Pulmonary artery endothelial cell (primary cell): ENCODE results near the gene LIX1. TPM values are rescaled to one million over a fixed set of nuclear protein-coding genes. Genes with fewer than 3 reads are reported as not detected.
"Not testable (repeated sequence)": the region's sequence is repeated elsewhere in the genome, so short reads cannot be mapped to it uniquely, and the experiment has no call there.

Experiments used
- DNase-seq: peaks from one replicate; pipeline ENCODE4 v3.0.0-alpha.2; 2011; ENCODE audit warnings: low read depth, low spot score
- total RNA-seq: library from RNA; depleted of rRNA; stranded (reverse); fragments of >200 nt; gene quantifications from 2 replicates; pipeline ENCODE4 v1.2.3, GENCODE V29; 2014

Gene LIX1
- total RNA-seq: not detected in 2 replicates

DNA sequence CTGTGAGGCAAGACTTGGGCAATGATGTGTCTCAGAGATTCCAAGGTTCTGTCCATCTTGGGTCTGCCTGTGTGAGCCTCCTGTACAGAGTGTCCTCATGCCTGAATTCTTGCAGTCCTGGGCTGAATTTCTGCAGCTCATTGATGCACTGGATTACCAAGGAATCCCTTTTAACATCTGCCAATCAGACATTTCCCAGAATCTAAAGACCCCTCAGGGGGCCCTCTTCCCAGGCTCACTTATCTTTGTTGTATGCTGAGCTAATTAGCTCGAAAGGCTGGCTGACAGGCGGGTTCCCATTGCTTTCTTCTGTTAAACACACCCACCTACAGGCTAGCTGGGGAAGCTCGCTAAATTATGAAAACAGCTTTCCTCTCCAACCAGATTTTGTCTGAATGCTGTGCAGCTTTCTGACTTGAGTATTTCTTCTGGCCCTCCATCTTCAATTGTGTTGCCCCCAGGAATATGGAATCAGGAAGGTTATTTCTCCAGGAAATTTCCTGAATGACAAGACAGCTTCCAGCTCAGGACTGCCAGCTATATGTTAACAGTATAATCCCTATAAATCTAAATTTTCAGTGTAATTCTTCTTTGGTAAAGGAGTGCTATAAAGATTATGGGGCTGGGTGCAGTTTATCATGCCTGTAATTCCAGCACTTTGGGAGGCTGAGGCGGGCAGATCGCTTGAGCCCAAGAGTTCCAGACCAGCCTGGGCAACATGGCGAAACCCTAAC lies at the start of gene LIX1:
Gene LIX1 (minus strand): TSS at position 91 of the 734 bp plus-strand sequence. CDS start 35 bp downstream, at position 56.
- peak; percentile 8 for DNase-seq

DNA sequence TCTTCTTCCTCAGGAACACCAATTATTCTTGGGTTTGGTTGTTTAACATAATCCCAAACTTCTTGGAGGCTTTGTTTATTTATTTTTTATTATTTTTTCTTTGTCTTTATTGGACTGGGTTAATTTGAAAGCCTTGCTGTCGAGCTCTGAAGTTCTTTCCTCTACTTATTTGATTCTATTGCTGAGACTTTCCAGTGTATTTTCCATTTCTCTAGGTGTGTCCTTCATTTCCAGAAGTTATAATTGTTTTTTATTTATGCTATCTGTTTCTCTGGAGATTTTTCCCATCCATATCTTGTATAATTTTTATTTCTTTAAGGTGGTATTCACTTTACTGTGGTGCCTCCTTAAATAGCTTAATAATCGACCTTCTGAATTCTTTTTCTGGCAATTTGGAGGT lies 49.5 kb upstream of the LIX1 start:
- no peak for DNase-seq

DNA sequence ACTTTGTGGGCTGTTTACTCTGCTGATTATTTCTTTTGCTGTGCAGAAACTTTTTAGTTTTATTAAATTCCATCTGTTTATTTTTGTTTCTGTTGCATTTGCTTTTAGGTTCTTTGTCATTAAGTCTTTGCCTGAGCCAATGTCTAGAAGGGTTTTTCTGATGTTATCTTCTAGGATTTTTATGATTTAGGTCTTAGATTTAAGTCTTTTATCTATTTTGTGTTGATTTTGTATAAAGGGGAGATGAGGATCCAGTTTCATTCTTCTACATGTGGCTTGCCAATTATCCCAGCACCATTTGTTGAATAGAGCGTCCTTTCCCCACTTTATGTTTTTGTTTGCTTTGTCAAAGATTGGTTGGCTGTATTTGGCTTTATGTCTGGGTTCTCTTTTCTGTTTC lies 47.1 kb upstream of the LIX1 start:
- not testable (repeated sequence) for DNase-seq

DNA sequence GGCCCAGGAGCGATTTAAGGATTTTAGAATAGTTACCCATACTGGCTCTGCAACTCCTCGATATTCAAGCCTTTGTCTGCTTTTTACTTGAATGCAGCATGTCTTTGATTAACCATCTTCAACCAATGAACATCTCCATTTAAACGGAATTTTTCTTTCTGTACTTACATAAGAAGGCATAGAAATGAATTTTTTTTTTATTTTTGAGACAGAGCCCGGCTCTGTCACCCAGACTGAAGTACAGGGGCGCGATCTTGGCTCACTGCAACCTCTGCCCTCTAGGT lies 41.5 kb upstream of the LIX1 start:
- DNase-seq: no peak

DNA sequence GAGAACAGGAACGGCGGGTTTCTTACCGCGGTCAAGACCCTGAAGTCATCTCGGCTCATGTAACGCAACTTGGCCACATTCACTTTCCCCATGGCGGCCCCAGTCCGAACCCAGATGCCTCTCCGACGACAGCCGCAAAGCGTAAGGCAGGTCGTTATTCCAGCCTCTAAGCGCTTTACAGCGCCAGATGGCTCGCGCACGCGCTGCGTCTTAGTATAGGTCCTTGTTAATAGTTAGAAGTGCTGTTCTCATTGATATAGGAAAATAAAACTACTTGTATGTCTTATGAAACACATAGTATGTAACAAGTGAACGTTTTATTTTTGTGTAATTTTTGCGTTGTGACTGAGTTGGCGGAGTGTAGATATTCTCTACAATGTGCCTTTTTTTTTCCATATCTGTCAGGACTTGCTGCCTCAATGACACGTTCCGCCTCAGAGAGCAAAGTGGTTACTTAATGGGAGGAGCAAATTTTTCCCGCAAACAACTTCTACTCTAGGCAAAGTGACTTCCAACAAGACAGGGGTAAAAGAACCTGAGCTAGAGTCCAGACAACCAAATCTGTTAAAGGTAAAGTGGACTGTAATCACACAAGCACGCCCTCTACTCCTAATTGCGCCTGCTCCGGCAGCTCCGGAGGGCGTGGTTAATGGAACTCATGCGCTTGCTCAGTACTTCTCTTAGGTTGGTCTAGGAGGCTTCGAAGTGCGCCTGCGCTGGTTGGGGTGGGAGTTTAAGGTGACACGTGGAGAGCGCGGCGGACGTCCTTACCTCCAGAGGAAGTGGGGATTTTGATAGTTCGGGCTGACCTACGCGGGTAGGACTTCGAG lies 40.9 kb upstream of the LIX1 start, which contains the start of gene RIOK2:
Gene RIOK2 (minus strand): TSS at position 148 of the 830 bp plus-strand sequence. CDS start 56 bp downstream, at position 92.
- DNase-seq: peak; percentile 75

DNA sequence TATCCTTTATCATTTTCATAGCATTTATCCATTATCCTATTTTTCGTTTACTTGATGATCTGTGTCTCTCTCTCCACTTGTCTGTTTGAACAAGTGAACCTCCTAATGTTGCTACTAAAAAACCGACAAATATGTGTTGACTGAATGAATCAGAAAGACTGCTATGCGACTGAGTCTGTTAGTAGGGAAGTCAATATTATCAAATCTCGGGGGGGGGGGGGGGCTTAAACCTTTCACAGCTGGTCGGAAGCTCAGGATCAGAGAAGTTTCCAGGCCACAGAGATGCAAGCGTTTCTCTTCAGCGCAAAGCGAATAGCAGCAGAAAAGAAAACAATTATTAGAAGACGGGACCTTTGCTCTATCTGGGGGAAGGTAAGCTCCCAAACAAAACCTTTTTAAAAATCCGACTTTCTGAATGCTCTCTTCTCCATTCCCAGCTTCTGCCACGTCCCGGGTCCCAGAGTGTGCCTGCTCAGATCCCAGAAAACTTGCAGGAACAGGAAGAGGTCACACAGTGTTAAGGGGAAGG lies 40.2 kb upstream of the LIX1 start:
- no peak for DNase-seq

DNA sequence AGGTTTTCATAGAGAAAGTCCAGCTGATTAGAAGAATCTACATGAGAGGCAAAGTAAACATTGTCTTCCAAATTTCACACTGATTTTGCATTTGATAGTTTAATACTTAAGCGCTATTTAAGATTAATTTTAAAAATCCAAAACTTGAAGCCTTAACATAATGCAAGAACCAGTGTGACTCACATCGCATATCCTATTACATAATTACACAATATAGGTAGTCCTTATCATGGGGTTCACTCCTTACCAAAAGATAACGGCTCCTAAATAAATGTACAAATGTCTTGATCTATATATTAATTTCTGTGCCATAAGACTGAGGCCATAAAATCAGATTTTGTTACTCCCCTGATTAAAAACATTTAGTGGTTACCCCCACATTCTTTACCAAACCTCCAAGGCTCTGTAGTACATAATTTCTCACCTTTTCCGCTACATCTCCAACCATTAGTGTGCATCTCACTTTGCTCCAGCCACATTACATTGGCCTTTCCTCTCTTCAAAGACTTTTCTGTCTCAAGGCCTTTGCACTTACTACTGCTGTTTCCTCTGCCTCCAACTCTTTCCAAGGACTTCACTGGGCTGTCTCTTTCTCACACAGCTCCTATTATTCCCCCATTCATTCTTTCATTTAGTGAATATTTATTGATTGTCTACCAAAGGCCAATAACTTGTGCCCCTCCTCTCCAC lies 39.6 kb upstream of the LIX1 start:
- DNase-seq: no peak

DNA sequence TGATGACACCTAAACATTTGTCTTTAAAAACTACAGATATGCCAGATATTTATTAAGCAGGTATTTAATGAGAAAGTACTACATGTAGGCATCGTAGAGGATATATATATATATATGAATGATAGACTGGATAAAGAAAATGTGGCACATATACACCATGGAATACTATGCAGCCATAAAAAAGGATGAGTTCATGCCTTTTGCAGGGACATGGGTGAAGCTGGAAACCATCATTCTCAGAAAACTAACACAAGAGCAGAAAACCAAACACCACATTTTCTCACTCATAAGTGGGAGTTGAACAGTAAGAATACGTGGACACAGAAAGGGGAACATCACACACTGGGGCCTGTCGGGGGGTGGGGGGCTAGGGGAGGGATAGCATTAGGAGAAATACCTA lies 37.0 kb upstream of the LIX1 start:
- DNase-seq: not testable (repeated sequence)

DNA sequence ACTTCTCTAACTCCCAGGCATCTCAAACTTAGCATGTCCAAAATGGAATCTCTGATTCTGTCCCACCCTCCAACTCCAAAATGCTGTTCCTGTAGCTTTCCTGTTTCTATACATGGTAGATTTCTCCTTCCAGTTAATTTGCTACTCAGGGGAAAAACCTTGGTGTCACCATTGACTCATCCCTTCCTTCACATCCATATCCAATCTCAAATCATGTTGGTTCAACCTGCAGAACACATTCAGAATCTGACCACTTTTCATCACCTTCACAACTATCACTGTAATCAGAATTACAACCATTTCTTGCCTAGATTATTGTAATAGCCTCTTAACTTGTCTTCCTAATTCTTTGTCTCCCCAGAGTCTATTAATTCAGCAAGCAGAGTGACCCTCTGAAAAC lies 29.8 kb upstream of the LIX1 start:
- DNase-seq: no peak

DNA sequence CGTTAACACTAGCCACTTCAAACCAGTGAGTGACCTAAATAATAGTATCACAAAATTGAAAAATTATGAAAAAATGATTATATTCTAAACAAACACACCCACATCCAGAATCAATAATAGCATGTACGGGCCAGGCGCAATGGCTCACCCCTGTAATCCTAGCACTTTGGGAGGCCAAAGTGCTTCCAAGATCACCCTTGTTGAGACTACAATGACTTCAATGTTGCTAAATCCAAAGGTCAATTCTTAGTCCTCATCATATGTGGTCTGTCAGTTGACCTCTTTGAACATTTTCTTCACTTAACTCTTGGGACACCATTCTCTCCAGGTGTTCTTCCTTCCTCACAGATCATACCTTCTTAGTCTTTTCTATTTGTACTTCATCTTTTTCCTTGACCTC lies 29.3 kb upstream of the LIX1 start:
- no peak for DNase-seq

DNA sequence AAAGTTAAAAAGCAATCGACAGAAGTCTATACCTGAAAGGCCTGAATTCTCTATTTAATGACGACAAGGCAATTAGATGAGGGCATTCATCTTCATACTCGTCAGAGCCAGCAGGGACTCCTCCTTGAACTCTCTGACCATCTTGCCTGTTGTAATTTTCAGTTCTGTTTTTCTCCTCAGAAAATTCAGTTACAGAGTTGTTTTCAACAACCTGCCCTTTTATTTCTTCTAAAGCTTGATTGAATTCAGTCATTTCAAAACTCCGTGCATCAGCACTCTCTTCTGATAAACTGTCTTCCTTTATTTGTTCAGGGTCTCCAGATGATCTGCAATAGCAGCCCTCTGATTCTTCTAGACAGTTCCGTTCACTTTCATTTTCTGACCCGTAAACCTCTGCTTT lies 25.0 kb upstream of the LIX1 start:
- no peak for DNase-seq

DNA sequence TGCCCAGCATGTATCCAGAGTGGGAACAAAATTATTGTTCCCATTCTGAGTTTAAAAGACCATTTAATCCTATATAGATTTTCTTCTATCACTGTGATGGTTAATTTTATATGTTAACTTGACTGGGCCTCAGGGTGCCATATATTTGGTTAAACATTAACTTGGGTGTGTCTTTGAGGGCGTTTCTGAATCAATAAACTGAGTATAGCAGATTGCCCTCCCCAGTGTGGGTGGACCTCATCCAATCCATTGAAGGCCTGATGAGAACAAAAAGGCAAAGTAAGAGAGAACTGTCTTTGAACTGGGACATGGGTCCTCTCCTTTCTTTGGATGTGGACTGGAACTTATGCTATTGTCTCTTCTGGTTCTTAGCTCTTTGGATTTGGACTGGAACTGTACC lies 23.3 kb upstream of the LIX1 start:
- no peak for DNase-seq

DNA sequence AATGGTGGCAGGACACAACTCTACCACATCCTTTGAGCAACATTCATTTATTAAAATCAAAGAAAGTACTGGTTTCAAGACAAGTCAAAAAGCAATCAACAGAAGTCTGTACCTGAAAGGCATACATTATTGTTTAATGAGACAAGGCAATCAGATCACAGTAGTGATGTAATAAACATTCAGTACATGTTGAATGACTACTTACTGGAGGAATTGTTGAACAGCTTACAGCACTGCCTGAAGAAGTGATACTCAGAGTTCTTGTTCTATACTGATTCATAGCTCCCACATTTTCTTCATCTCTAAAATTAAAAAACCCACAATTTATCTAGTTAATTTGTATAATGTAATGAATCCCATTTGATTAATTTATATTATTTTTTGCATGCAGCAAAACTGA lies 22.4 kb upstream of the LIX1 start:
- DNase-seq: no peak

DNA sequence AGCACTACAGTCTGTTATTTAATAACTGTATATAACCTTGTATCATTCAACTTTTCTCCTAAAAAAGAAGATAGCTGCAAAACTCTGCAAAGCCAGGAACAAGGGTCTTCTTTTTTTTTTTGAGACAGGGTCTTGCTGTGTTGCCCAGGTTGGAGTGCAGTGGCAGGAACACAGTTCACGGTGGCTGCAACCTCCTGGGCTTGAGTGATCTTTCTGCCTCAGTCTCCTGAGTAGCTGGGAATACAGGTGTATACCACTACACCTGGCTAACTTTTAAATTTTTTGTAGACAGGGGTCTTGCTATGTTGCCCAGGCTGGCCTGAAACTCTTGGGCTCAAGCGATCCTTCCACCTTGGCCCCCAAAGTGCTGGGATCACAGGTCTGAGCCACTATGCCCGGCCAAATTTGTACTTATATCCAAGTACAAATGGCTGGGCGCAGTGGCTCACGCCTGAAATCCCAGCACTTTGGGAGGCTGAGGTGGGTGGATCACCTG lies 21.4 kb upstream of the LIX1 start:
- no peak for DNase-seq

DNA sequence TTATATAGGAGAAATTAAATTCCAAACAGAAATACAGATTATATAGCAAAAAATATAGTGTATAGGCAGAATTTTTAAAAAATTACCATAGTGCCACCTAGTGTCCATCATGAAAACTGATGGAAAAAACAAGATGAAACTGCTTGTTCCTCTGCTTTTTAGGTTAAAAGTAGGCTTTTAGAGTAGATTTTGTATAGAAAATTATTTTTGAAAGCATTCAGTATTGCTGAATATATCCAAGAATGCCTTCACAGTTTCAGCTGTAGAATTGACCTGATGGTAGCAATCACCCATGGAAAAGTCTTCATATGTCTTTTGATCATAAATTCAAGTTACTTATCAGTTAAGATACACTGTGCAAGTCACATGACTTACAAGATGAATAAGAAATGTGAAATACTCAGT lies 21.0 kb upstream of the LIX1 start:
- no peak for DNase-seq

DNA sequence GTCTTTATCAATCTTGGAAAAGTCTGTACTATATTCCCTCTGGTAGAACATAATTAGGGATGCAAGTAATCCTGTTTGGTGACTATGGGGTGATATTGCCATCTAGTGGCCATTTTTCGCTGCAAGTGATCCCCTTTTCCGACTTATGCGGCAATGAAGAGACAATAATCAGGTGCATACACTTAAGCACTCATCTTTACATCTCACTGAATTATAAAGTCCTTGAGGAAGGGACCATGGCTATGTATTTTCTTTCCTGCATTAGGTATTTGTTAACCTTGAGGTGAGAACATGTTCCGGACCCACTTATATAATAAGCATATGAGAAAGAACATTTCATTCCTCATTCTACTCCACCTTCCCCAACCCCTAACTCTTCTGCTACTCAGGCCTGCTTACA lies 19.6 kb upstream of the LIX1 start:
- DNase-seq: peak; percentile 62

DNA sequence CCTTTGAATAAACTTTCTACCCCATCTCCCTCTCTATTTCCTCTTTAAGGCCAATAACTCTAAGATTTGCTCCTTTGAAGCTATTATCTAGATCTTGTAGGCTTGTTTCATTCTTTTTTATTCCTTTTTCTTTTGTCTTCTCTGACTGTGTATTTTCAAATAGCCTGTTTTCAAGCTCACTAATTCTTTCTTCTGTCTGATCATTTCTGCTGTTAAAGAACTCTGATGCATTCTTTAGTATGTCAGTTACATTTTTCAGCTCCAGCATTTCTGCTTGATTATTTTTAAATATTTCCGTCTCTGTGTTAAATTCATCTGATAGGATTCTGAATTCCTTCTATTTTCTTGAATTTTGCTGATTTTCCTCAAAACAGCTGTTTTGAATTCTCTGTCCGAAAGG lies 15.3 kb upstream of the LIX1 start:
- DNase-seq: no peak

DNA sequence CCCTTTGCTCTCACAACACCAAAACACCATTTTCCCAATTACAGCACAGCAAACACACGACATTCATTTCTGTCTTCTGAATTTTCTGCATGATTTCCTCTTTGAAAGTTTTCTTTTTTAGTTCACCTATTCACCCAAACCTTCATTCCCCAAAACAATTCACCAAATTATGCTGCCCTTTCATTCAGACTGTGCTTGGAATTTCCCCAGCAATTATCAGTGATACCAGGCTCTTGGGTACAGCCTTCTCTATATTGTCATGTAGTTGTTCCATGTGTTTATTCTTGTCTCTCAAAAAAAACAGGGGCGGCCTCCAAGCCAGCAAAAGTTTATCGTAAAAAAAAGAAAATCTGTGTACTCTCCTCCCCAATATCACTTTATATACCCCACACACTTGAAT lies 9.0 kb upstream of the LIX1 start:
- no peak for DNase-seq

DNA sequence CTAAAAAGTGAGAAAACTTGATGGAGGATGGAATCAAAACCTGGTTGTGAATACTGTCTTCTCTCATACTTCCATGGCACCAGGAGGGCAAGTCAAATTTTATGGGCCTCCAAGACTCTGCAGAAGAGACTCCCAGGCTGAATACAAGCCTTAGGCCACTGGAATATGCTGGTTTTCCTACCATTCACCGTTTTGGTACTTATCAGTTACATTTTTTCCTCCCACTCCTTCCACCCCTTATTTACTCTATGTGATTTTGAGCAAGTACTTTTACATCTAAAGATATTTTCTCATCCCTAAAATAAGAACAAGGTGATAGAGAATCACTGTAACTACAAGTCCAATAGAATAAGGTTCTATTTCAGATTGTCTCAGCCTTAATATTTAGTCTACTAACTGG lies 8.0 kb upstream of the LIX1 start:
- DNase-seq: no peak

DNA sequence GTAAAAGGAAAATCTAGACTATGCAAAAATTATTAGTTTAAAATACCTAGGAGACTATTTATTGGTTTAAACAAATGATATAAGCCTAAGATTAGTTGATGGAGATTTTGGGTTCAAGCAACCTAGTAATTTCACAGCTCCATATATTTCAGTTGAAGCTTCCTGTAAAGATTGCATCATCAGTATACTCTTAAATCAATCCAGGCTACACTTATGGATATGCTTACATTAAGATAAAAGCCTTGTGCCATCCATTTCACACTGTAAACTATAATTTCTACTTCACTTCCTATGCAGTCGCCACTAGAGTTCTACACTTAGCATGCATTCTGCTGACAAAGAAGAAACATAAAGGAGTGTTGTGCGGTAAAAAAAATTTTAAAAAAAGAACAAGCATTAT lies 7.3 kb upstream of the LIX1 start:
- no peak for DNase-seq

DNA sequence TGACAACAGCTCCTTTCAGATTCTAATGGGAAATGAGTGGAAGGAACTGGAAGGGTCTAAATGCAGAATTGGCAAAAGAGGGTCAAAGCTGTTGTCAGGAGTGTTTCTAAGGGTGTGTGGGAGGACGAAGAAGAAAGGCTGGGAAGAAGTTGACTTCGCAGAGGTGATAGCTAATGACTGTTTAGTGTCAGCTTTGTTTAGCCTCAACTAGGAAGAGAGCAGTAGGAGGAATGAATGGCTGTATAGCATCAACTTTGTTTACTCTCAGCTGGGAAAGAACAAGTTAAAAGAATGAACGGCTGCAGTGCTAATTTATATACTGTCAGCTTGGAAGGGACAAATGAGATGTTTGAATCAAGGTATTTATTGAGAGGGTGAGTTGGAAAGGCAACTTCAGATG lies 5.9 kb upstream of the LIX1 start:
- no peak for DNase-seq

DNA sequence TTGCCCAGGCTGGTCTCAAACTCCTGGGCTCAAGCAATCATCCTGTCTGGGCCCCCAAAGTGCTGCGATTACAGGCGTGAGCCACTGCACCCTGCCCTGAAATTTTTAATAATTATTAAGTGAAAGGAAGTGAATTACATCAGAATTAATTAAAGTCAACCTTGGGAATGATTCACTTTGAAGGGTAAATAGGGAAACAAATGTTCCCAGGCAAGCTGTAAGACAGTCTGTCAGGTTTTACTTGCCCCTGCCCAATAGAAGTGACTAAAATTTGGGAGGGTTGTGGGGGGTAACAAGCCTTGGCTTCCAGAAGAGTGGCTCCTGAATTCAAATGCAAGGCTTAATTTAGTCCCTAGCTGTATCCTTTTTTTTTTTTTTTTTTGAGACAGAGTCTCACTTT lies 1.3 kb upstream of the LIX1 start:
- DNase-seq: no peak
